GM19397 (cell line): ENCODE data around the gene DEUP1.
"Not testable (repeated sequence)": the region's sequence is repeated elsewhere in the genome, so short reads cannot be mapped to it uniquely, and the experiment has no call there.

Experiments
- ATAC-seq: cut with Tn5 transposase; IDR thresholded peaks from one replicate; pipeline ENCODE4 v1.9.1; 2021; ENCODE audit warnings: mild to moderate bottlenecking, moderate library complexity; ENCODE audit not compliant: unreplicated experiment

DEUP1 gene

GRCh38 chr11:93359396-93359795, 28.9 kb downstream of the DEUP1 start:
- ATAC-seq, result no peak

- no peak for ATAC-seq
Observed at GRCh38 chr11:93361435-93361834, 30.9 kb downstream of the DEUP1 start.

- ATAC-seq, result no peak
Observed at GRCh38 chr11:93368022-93368421, 37.5 kb downstream of the DEUP1 start.

DNA sequence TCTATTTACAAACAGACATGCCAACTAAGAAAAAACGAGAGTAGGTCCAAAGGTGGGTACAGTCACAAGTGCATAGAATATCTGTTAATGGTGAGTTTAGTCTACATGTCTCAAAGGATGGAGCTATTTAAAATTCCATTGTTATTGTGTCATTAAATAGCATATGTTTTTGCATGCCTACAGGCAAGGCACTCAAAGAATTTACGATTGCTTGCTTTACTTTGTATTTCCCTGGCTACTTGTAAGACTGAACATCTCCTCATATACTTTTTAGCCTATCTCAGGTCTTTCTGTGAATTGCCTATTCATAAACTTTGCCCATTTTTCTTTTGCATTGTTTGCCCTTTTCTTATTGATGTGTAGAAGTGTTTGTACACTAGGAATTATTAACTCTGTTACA, 39.7 kb downstream of the DEUP1 start:
- ATAC-seq, result no peak

DNA sequence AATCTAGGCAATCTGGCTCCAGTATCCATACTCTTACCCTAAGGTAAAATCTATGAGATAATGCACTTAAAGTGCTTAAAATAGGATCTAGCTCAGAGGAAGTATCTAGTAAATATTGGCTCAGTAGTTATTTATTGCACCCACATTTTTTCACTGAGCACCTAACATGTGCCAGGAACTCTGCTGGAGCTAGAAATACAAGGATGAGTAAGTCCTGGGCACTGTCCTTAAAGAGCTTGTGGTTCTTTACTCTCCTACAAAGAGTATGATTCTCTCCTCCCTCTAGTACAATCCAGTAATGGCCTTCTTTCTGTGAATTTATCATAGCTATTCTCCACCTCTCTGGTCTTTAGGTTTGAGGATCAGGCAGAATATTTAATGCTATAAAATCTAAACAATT, 59.2 kb downstream of the DEUP1 start:
- ATAC-seq, result no peak

DNA sequence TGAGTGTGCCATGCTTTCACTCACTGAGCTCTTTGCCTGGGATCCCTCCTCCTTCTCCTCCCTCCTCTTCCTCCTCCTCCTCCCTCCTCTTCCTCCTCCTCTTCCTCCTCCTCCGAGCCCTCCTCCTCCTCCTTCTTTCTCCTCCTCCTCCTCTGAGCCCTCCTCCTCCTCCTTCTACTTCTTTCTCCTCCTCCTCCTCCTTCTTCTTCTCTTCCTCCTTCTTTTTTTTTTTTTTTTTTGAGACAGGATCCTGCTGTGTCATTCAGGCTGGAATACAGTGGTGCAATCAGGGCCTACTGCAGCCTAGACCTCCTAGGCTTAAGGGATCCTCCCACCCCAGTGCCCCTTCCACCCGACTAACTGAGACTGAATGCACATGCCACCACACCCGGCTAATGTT, 62.3 kb downstream of the DEUP1 start:
- no peak for ATAC-seq

DNA sequence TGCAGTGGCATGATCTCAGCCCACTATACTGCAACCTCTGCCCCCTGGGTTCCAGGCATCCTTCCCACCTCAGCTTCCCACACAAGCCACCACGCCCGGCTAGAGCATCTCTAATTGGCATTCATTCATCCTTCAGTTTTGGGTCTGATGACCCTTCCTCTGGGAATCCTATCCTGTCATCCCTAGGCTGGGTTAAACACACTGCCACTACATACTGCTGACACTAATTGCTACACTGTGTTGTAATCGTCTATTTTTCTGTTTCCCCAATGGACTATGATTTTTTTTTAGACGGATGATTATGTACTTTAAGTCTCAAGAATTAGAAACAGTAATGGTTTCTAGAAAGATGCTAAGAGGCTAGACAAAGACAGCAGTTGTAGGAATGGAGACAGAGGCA, 62.8 kb downstream of the DEUP1 start:
- ATAC-seq, result no peak

DNA sequence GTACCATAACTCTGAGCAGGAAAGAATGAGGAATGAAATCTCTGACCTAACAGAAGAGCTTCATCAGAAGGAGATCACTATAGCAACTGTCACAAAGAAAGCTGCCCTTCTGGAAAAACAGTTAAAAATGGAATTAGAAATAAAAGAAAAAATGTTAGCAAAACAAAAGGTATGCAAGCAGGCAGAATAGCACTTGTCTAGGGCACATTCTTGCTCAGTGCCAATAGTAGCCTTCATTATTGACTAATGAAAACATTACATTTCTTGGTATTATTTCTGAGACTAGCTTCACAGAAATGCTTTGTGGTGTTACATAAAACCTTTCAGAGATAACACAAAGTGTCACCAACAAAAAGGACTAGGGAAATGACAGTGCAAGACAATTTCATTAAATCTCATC, 63.9 kb downstream of the DEUP1 start:
- ATAC-seq, result no peak

GRCh38 chr11:93396316-93396715, 65.8 kb downstream of the DEUP1 start:
- ATAC-seq, result no peak

DNA sequence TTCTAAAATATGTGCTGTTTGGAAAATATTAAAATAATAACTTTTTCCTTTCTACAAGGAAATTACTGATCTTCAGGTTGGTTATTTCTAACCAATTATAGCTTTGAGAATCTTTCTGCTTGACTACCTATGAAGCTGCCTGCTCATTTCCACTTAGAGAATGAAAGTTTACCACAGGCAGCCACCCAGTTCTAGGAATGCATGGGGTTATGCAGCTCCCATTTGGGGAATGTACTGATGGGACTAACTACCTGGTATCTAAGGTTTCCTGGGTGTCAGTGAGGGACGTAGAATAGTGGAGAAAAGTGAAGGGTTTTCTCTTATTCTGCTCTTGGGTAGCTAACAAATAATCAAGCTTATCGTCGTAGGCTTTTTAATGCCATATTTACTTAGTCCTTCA, 73.4 kb downstream of the DEUP1 start:
- ATAC-seq, result no peak

DNA sequence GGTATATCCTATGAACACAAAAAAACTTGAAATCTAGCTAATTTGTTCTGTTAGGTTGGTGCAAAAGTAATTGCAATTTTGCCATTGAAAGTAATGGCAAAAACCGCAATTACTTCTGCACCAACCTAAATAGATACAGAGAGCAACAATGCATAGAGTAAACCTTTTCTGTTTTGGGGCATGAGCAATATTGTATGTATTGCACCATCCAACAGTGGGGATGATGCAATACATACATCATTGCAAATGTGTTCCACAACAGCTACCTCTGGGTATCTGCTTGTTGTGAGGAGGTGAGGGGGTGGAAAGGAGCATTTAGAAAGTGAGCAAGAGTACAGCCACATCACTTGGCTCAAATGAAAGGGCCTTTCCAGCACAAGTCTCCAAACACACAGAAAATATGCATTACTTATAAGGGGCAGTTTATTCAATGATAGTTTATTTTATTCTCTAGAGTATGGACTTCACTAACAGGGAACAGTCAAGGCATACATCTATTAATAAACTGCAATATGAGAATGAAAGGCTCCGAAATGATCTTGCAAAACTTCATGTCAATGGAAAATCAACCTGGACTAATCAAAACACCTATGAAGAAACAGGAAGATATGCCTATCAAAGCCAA, 77.3 kb downstream of the DEUP1 start:
- no peak for ATAC-seq

DNA sequence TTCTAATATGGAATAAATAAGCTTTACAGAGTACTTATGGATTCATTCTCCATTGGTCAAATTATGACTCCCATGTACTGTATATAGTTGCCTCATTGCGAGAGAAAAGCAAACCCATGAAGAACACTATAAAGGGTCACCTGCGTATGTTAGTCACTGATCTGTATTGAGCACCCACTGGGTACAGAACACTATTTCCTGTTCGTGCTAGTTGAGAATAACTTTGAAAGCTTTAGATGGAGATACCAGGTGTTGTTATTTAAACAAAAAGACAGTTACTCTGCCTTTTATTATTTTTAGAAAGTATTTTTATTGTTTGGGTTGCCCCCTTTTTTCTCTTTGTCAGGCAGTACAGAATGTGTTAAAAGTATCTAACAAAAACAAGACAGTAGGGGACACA, 79.9 kb downstream of the DEUP1 start:
- ATAC-seq, result no peak

DNA sequence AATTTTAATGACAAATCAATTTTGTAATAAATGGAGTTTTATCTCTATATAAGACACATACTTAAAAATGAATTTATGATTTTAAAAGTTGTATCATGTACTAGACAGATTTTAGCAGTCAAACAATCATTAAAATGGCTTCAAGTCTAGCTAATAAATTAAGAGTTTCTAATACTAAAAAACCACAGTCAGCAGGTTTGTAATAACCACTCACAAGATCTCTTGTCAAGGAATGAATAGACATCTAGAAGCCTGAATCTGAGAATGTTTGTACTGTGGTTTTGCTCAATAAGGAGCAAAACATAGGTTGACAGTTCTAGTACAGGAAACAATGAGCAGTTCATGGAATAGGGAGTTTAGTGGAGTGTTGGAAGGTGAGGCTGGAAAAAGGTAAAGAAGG, 81.2 kb downstream of the DEUP1 start:
- ATAC-seq, result no peak

DNA sequence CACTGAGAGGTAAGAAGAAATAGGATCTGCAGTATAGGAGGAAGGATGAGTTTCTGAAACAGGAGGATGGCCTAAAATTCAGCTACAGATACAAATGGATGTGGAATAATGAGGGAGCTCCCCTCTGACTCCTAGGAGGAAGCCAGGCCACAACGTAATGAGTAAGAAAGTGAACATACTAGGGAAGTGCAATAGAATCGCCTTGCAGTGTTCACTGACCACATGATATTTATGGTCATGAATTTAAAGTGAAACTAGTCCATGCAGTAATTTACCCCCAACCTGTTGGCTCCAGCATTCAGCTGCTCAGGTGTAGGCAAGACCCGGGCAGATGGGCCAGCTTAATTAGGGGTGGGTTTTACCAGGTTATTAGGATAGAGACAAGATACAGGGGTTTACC, 101.7 kb downstream of the DEUP1 start:
- no peak for ATAC-seq

DNA sequence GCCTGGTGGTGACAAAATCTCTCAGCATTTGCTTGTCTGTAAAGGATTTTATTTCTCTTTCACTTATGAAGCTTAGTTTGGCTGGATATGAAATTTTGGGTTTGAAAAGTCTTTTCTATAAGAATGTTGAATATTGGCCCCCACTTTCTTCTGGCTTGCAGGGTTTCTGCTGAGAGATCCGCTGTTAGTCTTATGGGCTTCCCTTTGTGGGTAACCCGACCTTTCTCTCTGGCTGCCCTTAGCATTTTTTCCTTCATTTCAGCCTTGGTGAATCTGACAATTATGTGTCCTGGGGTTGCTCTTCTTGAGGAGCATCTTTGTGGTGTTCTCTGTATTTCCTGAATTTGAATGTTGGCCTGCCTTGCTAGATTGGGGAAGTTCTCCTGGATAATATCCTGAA, 112.7 kb downstream of the DEUP1 start:
- ATAC-seq, result not testable (repeated sequence)

DNA sequence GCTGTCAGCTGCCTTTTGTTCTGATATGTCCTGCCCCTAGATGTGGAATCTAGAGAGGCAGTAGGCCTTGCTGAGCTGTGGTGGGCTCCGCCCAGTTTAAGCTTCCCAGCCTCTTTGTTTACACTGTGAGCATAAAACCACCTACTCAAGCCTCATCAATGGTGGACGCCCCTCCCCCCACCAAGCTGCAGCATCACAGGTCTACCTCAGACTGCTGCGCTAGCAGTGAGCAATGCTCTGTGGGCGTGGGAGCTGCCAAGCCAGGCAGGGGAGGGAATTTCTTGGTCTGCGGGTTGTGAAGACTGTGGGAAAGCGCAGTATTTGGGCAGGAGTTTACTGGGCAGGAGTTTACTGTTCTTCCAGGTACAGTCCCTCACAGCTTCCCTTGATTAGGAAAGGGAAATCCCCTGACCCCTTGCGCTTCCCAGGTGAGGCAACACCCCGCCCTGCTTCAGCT, 114.1 kb downstream of the DEUP1 start:
- no peak for ATAC-seq

DNA sequence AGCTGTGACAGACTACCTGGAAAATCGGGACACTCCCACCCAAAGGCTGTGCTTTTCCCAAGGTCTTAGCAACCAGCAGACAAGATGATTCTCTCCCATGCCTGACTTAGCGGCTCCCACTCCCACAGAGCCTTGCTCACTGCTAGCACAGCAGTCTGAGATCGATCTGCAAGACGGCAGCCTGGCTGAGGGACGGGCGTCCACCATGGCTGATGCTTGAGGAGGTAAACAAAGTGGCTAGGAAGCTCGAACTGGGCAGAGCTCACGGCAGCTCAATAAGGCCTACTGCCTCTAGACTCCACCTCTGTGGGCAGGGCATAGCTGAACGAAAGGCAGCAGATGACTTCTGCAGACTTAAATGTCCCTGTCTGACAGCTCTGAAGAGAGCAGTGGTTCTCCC, 127.7 kb downstream of the DEUP1 start:
- no peak for ATAC-seq

GRCh38 chr11:93463666-93464065, 133.1 kb downstream of the DEUP1 start:
- ATAC-seq, result not testable (repeated sequence)

DNA sequence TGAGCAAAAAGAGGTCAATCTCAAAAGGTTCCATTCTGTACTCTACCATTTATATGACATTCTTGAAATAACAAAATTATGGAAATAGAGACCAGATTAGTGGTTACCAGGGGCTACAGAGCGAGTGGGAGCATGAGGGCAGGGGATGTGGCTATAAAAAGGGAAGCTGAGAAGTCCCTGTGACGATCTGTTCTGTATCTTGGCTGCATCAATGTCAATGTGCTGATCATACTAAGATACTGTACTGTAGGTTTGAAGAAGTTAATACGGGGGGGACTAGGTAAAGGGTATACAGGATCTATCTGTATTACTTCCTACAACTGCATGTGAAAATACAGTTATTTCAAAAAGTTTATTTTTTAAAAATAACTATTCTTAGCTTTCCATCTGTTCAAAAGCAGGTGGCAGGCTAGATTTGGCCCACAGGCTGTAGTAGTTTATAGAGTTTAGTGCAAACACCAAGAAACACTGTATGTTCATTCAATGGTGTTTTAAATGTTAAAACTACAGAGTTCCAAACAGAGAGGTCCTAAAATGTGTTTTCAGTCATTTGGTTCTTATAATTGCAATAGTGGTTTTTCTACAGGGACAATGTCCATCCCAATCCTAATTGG, 134.5 kb downstream of the DEUP1 start:
- no peak for ATAC-seq

DNA sequence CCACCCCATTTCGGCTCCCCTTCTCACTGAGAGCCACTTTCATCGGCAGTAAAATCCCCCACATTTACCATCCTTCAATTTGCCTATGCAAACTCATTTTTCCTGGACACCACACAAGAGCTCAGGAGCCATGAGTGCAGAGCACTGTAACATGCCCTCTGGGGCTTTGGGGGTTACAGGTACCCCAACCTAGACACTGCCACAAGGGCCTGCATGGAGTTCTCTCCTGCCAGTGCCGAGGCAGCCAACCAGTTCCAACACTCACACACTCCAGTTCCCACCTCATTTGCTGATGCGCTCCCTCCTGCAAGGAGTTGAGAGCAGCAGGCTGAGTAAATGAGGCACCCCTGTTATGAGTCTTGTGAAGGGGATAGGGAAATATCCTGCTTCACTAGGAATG, 136.5 kb downstream of the DEUP1 start:
- no peak for ATAC-seq

GRCh38 chr11:93468290-93468689, 137.7 kb downstream of the DEUP1 start:
- no peak for ATAC-seq

DNA sequence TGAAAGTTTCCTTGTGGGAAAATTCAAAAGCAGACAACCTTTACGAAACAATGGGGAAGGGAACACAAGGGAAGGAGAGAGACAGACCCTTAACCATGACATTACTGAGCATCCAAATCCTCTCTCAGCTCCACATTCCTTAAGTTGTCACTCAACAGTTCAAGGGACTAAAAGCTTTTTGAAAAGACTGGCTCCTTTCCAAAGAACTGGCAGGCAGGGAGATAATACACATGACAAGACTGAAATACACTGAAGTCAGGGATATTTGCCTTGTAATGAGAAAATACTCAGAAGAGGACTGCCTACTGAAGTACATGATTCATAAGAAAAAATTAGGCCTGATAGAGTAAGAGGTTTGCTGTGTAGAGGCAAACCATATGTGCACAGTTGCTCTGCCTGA, 143.6 kb downstream of the DEUP1 start:
- ATAC-seq, result no peak

DNA sequence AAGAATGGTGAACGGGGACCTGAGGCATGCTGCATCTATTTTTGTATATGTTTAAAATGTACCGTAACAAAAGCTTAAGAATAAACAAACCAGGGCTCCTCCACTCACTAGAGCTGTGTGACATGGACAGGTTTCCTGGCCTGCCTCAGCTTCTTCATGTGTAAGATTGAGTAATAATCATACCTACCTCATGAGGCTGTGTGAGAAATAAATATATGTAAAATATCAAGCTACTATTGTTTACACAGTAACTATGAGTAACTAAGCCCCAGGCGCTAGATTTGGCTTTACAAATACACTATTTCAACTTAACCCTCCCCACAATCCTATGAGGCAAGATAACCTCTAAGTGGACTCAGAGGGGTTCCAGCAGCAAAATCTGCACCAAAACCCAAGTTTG, 146.3 kb downstream of the DEUP1 start:
- ATAC-seq, result no peak
